GM19395 (cell line): Measurements from ENCODE around the gene C11orf21.
"Not testable (repeated sequence)": the region's sequence is repeated elsewhere in the genome, so short reads cannot be mapped to it uniquely, and the experiment has no call there.

Experiments used
- ATAC-seq: cut with Tn5 transposase; IDR thresholded peaks from one replicate; pipeline ENCODE4 v1.9.1; 2021; ENCODE audit warnings: mild to moderate bottlenecking, moderate library complexity; ENCODE audit not compliant: unreplicated experiment

C11orf21 gene

GRCh38 chr11:2301631-2302305, at the start of gene C11orf21, which contains the start of gene TSPAN32:
C11orf21 (minus strand) TSS chr11:2301918; CDS start chr11:2301808, 110 bp downstream.
TSPAN32 (plus strand) TSS chr11:2302013; CDS start chr11:2302150, 137 bp downstream.
- no peak for ATAC-seq

- ATAC-seq, result no peak
These were observed 47.3 kb upstream of the C11orf21 start for GRCh38 chr11:2348986-2349385.

- no peak for ATAC-seq
These were observed 45.7 kb upstream of the C11orf21 start for GRCh38 chr11:2347308-2347830.

- ATAC-seq, result no peak
These were observed 45.0 kb upstream of the C11orf21 start for GRCh38 chr11:2346586-2347307.

GRCh38 chr11:2346014-2346413, 44.3 kb upstream of the C11orf21 start:
- no peak for ATAC-seq

GRCh38 chr11:2345050-2345449, 43.3 kb upstream of the C11orf21 start:
- ATAC-seq, result no peak

- no peak for ATAC-seq
These were observed 41.8 kb upstream of the C11orf21 start for GRCh38 chr11:2343502-2343901.

GRCh38 chr11:2342981-2343380, 41.3 kb upstream of the C11orf21 start:
- ATAC-seq, result no peak

GRCh38 chr11:2342557-2342956, 40.8 kb upstream of the C11orf21 start:
- no peak for ATAC-seq

- ATAC-seq, result not testable (repeated sequence)
These were observed 37.0 kb upstream of the C11orf21 start for GRCh38 chr11:2338760-2339159.

GRCh38 chr11:2335286-2335685, 33.6 kb upstream of the C11orf21 start:
- ATAC-seq, result not testable (repeated sequence)

GRCh38 chr11:2333486-2334205, 31.9 kb upstream of the C11orf21 start:
- not testable (repeated sequence) for ATAC-seq

GRCh38 chr11:2332569-2332968, 30.9 kb upstream of the C11orf21 start:
- not testable (repeated sequence) for ATAC-seq

GRCh38 chr11:2331404-2331803, 29.7 kb upstream of the C11orf21 start:
- no peak for ATAC-seq

- ATAC-seq, result no peak
These were observed 29.0 kb upstream of the C11orf21 start for GRCh38 chr11:2330696-2331095.

GRCh38 chr11:2329551-2329950, 27.8 kb upstream of the C11orf21 start:
- no peak for ATAC-seq

- ATAC-seq, result no peak
These were observed 27.1 kb upstream of the C11orf21 start for GRCh38 chr11:2328656-2329354.

GRCh38 chr11:2328021-2328420, 26.3 kb upstream of the C11orf21 start:
- ATAC-seq, result no peak

- no peak for ATAC-seq
These were observed 25.3 kb upstream of the C11orf21 start for GRCh38 chr11:2327032-2327431.

GRCh38 chr11:2325719-2326118, 24.0 kb upstream of the C11orf21 start:
- ATAC-seq, result no peak

- ATAC-seq, result no peak
These were observed 23.4 kb upstream of the C11orf21 start for GRCh38 chr11:2325123-2325522.
